ENCODE data around the gene DLGAP1. TPM values are rescaled to one million over a fixed set of nuclear protein-coding genes. Genes with fewer than 3 reads are reported as not detected.

DLGAP1 gene
- total and polyA plus RNA-seq, 2 of the 13 experiments (the other 11 are each of a cell fraction or from before 2014, with no cell fraction given), result 0.01 TPM; not detected in 1

- TF ChIP-seq CREM (IDR thresholded peaks at IDR 0.05) (peak; percentile 88), CREM (CRISPR knock-in tag; IDR thresholded peaks at IDR 0.05) (no peak), SAP130 (CRISPR knock-in tag; IDR thresholded peaks at IDR 0.05; ENCODE audit: low read depth) (peak; percentile 85), PRPF4 (IDR thresholded peaks at IDR 0.05; ENCODE audit: low read depth, low read length, poor library complexity, severe bottlenecking) (no peak), SMYD3 (CRISPR knock-in tag; IDR thresholded peaks at IDR 0.05) (no peak), AKNA (CRISPR knock-in tag; IDR thresholded peaks at IDR 0.05; ENCODE audit: borderline replicate concordance) (no peak), HNRNPUL1 (IDR thresholded peaks at IDR 0.05; ENCODE audit: low read depth, low read length) (no peak), MEIS1 (CRISPR knock-in tag; IDR thresholded peaks at IDR 0.05; ENCODE audit: borderline replicate concordance) (peak; percentile 41; the same call in 1 of the 2 replicates), MEF2D (CRISPR knock-in tag; IDR thresholded peaks at IDR 0.05) (peak; percentile 75), ZSCAN9 (CRISPR knock-in tag; IDR thresholded peaks at IDR 0.05; ENCODE audit: borderline replicate concordance) (peak; percentile 72), ZNF577 (CRISPR knock-in tag; IDR thresholded peaks at IDR 0.05; ENCODE audit: borderline replicate concordance, low read depth) (no peak), ZBTB40 (IDR thresholded peaks at IDR 0.05) (no peak), ZBTB40 (CRISPR knock-in tag; IDR thresholded peaks at IDR 0.05) (peak; percentile 79; the same call in 1 of the 2 replicates), SALL1 (CRISPR knock-in tag; IDR thresholded peaks at IDR 0.05) (peak; percentile 83)
These were observed 859.5 kb downstream of the DLGAP1 start (continued) for GRCh38 chr18:3595369-3596273.

Data from HepG2 (cell line).